CD4-positive, CD25-positive, alpha-beta regulatory T cell (primary cell): ENCODE results near the gene SORCS2. TPM values are rescaled to one million over a fixed set of nuclear protein-coding genes. Genes with fewer than 3 reads are reported as not detected.

Experiments
- ATAC-seq, 2 donors: fragments of 150-1000 bp; cut with Tn5 transposase; one replicate each; pipeline ENCODE4 v1.10.0; 2021; ENCODE audit warnings: low read depth in 2 of 2, moderate number of reproducible peaks in 2 of 2, moderate library complexity in 1 of 2
- DNase-seq, 3 donors: peaks; one replicate each; pipeline versions ENCODE4 v3.0.0 to v3.0.0-alpha.2; 2012 to 2022; ENCODE audit warnings: mixed read lengths in 1 of 3
- H3K27ac ChIP-seq: one replicate; pipeline ENCODE4 v1.7.0; 2013; ENCODE audit warnings: mild to moderate bottlenecking, low read length; ENCODE audit not compliant: insufficient read depth, poor library complexity, severe bottlenecking
- H3K27me3 ChIP-seq: one replicate; pipeline ENCODE4 v1.7.0; 2013; ENCODE audit warnings: low read length; ENCODE audit not compliant: control insufficient read depth, insufficient read depth
- H3K36me3 ChIP-seq: one replicate; pipeline ENCODE4 v1.7.0; 2013; ENCODE audit warnings: mild to moderate bottlenecking, low read length, moderate library complexity; ENCODE audit not compliant: control insufficient read depth, insufficient read depth
- H3K4me1 ChIP-seq: 2 replicates; pipeline ENCODE4 v1.7.0; 2013; ENCODE audit warnings: mild to moderate bottlenecking, low read length; ENCODE audit not compliant: insufficient read depth, control insufficient read depth, poor library complexity, severe bottlenecking
- H3K4me3 ChIP-seq: one replicate; pipeline ENCODE4 v1.7.0; 2013; ENCODE audit warnings: low read depth, mild to moderate bottlenecking, low read length, moderate library complexity
- H3K9me3 ChIP-seq, 2 experiments: 1 replicate in 1 of 2; 2 replicates in 1 of 2; pipeline ENCODE4 v1.7.0; 2013; ENCODE audit warnings: low read length in 2 of 2, mild to moderate bottlenecking in 1 of 2, moderate library complexity in 1 of 2; ENCODE audit not compliant: control insufficient read depth in 2 of 2
- H3K27ac Mint-ChIP-seq, 3 donors: one replicate each; pipeline ENCODE4 v1.8.0; 2020 to 2022; ENCODE audit warnings: mild to moderate bottlenecking in 3 of 3, mixed read lengths in 3 of 3, moderate library complexity in 2 of 3
- H3K27me3 Mint-ChIP-seq: one replicate; pipeline ENCODE4 v1.8.0; 2022; ENCODE audit warnings: mild to moderate bottlenecking, mixed read lengths
- H3K36me3 Mint-ChIP-seq: one replicate; pipeline ENCODE4 v1.8.0; 2020; ENCODE audit warnings: mixed read lengths
- H3K4me1 Mint-ChIP-seq, 4 donors: one replicate each; pipeline ENCODE4 v1.8.0; 2020 to 2022; ENCODE audit warnings: mixed read lengths in 4 of 4, mild to moderate bottlenecking in 1 of 4
- H3K4me3 Mint-ChIP-seq, 4 donors: one replicate each; pipeline ENCODE4 v1.8.0; 2020 to 2022; ENCODE audit warnings: mild to moderate bottlenecking in 4 of 4, mixed read lengths in 4 of 4, moderate library complexity in 3 of 4
- H3K9me3 Mint-ChIP-seq, 7 donors: one replicate each; pipeline ENCODE4 v1.8.0; 2020 to 2022; ENCODE audit warnings: mixed read lengths in 7 of 7, mild to moderate bottlenecking in 3 of 7, moderate library complexity in 2 of 7
- polyA plus RNA-seq, 4 donors: library from polyadenylated mRNA; unstranded; fragments of 300-500 nt; fragmentation: Illumina TruSeq; gene quantifications; one replicate each; pipeline ENCODE4 v1.2.3, GENCODE V29; 2021
- total RNA-seq: library from RNA; stranded (reverse); gene quantifications from one replicate; pipeline ENCODE4 v1.2.3, GENCODE V29; 2022

Gene SORCS2
- total and polyA plus RNA-seq, 5 donors from 2014 or later, result not detected

- H3K27ac ChIP-seq, result no peak overlapping the region
- H3K4me1 Mint-ChIP-seq, result no peaks in the 10 kb centered on the region
- no peaks in the 10 kb centered on the region for H3K27me3 Mint-ChIP-seq
- no peaks in the 10 kb centered on the region for H3K9me3 ChIP-seq
- no peaks in the 10 kb centered on the region for H3K36me3 Mint-ChIP-seq
- ATAC-seq (no peak), DNase-seq (no peak)
- no peak overlapping the region for H3K27ac Mint-ChIP-seq
- H3K4me3 Mint-ChIP-seq, result no peak overlapping the region
- no peaks in the 10 kb centered on the region for H3K4me1 ChIP-seq
- H3K4me3 ChIP-seq, result no peak overlapping the region
- no peaks in the 10 kb centered on the region for H3K36me3 ChIP-seq
- H3K27me3 ChIP-seq, result no peaks in the 10 kb centered on the region
- H3K9me3 Mint-ChIP-seq, result peaks cover 0 to 3% (median 1%) of the 10 kb centered on the region in 7 donors
These were observed 427.9 kb downstream of the SORCS2 start for GRCh38 chr4:7620086-7620813.

GRCh38 chr4:7620814-7621176 lies 428.5 kb downstream of the SORCS2 start:
- peaks cover 0 to 3% (median 1%) of the 10 kb centered on the region in 7 donors for H3K9me3 Mint-ChIP-seq
- Histone ChIP-seq H3K9me3 (no peaks in the 10 kb centered on the region), H3K27me3 (no peaks in the 10 kb centered on the region), H3K4me1 (no peaks in the 10 kb centered on the region), H3K36me3 (no peaks in the 10 kb centered on the region), H3K27ac (no peak overlapping the region), H3K4me3 (no peak overlapping the region)
- DNase-seq (no peak), ATAC-seq (no peak)
- no peak overlapping the region for H3K27ac Mint-ChIP-seq
- no peaks in the 10 kb centered on the region for H3K36me3 Mint-ChIP-seq
- no peaks in the 10 kb centered on the region for H3K27me3 Mint-ChIP-seq
- no peak overlapping the region for H3K4me3 Mint-ChIP-seq
- H3K4me1 Mint-ChIP-seq, result no peaks in the 10 kb centered on the region

DNA sequence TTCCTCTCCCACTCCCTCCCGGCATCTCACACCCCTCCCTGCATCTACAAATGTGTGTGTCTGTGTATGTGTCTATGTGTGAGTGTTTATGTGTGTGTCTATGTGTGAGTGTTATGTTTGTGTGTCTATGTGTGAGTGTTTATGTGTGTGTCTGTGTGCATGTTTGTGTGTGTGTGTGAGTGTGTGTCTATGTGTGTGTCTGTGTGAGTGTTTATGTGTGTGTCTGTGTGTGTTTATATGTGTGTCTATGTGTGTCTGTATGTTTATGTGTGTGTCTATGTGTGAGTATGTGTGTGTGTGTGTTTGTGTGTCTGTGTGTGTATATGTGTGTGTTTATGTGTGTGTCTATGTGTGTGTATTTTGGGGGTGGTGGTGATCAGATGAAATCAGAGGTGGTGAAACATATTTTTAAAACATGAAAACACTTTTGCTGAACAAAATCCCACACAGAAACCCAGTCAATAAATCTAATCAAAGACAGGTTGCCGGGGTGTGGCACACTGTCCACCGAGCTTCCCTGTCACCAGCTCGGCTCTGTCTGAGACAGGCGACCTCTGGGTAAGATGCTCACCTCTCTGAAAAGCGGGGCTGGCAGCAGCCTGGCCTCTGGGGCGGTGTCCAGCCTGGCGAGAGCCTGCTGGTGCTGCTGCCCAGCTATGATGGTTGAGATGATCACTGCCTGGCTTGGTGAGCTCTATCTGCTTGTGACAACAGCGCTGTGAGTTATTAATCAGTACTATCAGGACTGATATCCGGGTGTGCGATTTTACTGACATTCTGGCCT lies 429.1 kb downstream of the SORCS2 start:
- H3K4me3 ChIP-seq, result no peak overlapping the region
- Mint-ChIP-seq H3K36me3 (no peaks in the 10 kb centered on the region), H3K27ac (no peak overlapping the region), H3K4me3 (no peak overlapping the region), H3K4me1 (no peaks in the 10 kb centered on the region), H3K27me3 (no peaks in the 10 kb centered on the region), H3K9me3 (peaks cover 0 to 3% (median 1%) of the 10 kb centered on the region in 7 donors)
- DNase-seq, result no peak
- no peak for ATAC-seq
- no peaks in the 10 kb centered on the region for H3K27me3 ChIP-seq
- H3K27ac ChIP-seq, result no peak overlapping the region
- H3K4me1 ChIP-seq, result no peaks in the 10 kb centered on the region
- H3K36me3 ChIP-seq, result no peaks in the 10 kb centered on the region
- no peaks in the 10 kb centered on the region for H3K9me3 ChIP-seq

- H3K36me3 Mint-ChIP-seq, result no peaks in the 10 kb centered on the region
These were observed 430.0 kb downstream of the SORCS2 start for GRCh38 chr4:7622371-7622770.

GRCh38 chr4:7623468-7623867 lies 431.1 kb downstream of the SORCS2 start:
- DNase-seq, result no peak
- no peaks in the 10 kb centered on the region for H3K27me3 Mint-ChIP-seq
- H3K4me1 ChIP-seq, result no peaks in the 10 kb centered on the region
- H3K36me3 Mint-ChIP-seq, result no peaks in the 10 kb centered on the region
- H3K27me3 ChIP-seq, result no peaks in the 10 kb centered on the region
- H3K27ac ChIP-seq, result no peak overlapping the region
- no peaks in the 10 kb centered on the region for H3K4me1 Mint-ChIP-seq
- no peaks in the 10 kb centered on the region for H3K36me3 ChIP-seq
- H3K9me3 Mint-ChIP-seq, result peaks cover 0 to 5% (median 0%) of the 10 kb centered on the region in 7 donors
- no peaks in the 10 kb centered on the region for H3K9me3 ChIP-seq
- H3K4me3 Mint-ChIP-seq, result no peak overlapping the region
- no peak for ATAC-seq
- no peak overlapping the region for H3K27ac Mint-ChIP-seq
- H3K4me3 ChIP-seq, result no peak overlapping the region

More at GRCh38 chr4:7622371-7622770, 430.0 kb downstream of the SORCS2 start:
- no peak overlapping the region for H3K27ac Mint-ChIP-seq
- no peak overlapping the region for H3K4me3 Mint-ChIP-seq
- H3K9me3 Mint-ChIP-seq, result peaks cover 0 to 4% (median 0%) of the 10 kb centered on the region in 7 donors
- no peaks in the 10 kb centered on the region for H3K27me3 ChIP-seq
- ATAC-seq (no peak), DNase-seq (no peak)
- no peaks in the 10 kb centered on the region for H3K4me1 Mint-ChIP-seq
- no peaks in the 10 kb centered on the region for H3K36me3 ChIP-seq
- no peak overlapping the region for H3K27ac ChIP-seq
- H3K4me1 ChIP-seq, result no peaks in the 10 kb centered on the region
- H3K4me3 ChIP-seq, result no peak overlapping the region
- H3K9me3 ChIP-seq, result no peaks in the 10 kb centered on the region
- no peaks in the 10 kb centered on the region for H3K27me3 Mint-ChIP-seq

- Histone ChIP-seq H3K9me3 (no peaks in the 10 kb centered on the region), H3K36me3 (no peaks in the 10 kb centered on the region), H3K27ac (no peak overlapping the region), H3K27me3 (no peaks in the 10 kb centered on the region), H3K4me1 (no peaks in the 10 kb centered on the region), H3K4me3 (no peak overlapping the region)
- H3K36me3 Mint-ChIP-seq, result no peaks in the 10 kb centered on the region
- DNase-seq, result no peak
- no peak for ATAC-seq
- no peak overlapping the region for H3K4me3 Mint-ChIP-seq
- H3K9me3 Mint-ChIP-seq, result peaks cover 0 to 7% (median 0%) of the 10 kb centered on the region in 7 donors
- no peaks in the 10 kb centered on the region for H3K4me1 Mint-ChIP-seq
- no peaks in the 10 kb centered on the region for H3K27me3 Mint-ChIP-seq
- H3K27ac Mint-ChIP-seq, result no peak overlapping the region
These were observed 432.1 kb downstream of the SORCS2 start for GRCh38 chr4:7624396-7624980.

GRCh38 chr4:7625071-7625470 lies 432.7 kb downstream of the SORCS2 start:
- Histone ChIP-seq H3K4me3 (no peak overlapping the region), H3K4me1 (no peaks in the 10 kb centered on the region), H3K9me3 (no peaks in the 10 kb centered on the region), H3K27me3 (no peaks in the 10 kb centered on the region), H3K36me3 (no peaks in the 10 kb centered on the region), H3K27ac (no peak overlapping the region)
- H3K4me3 Mint-ChIP-seq, result no peak overlapping the region
- peaks cover 0 to 7% (median 0%) of the 10 kb centered on the region in 7 donors for H3K9me3 Mint-ChIP-seq
- DNase-seq (no peak), ATAC-seq (no peak)
- H3K36me3 Mint-ChIP-seq, result no peaks in the 10 kb centered on the region
- H3K4me1 Mint-ChIP-seq, result no peaks in the 10 kb centered on the region
- no peak overlapping the region for H3K27ac Mint-ChIP-seq
- peaks cover 3% of the 10 kb centered on the region for H3K27me3 Mint-ChIP-seq
